GM21786 (cell line): ENCODE measurements around the gene CSTB.
"Not testable (repeated sequence)": the region's sequence is repeated elsewhere in the genome, so short reads cannot be mapped to it uniquely, and the experiment has no call there.

Experiments
- ATAC-seq: cut with Tn5 transposase; IDR thresholded peaks from one replicate; pipeline ENCODE4 v1.9.1; 2021; ENCODE audit not compliant: unreplicated experiment

CSTB gene

DNA sequence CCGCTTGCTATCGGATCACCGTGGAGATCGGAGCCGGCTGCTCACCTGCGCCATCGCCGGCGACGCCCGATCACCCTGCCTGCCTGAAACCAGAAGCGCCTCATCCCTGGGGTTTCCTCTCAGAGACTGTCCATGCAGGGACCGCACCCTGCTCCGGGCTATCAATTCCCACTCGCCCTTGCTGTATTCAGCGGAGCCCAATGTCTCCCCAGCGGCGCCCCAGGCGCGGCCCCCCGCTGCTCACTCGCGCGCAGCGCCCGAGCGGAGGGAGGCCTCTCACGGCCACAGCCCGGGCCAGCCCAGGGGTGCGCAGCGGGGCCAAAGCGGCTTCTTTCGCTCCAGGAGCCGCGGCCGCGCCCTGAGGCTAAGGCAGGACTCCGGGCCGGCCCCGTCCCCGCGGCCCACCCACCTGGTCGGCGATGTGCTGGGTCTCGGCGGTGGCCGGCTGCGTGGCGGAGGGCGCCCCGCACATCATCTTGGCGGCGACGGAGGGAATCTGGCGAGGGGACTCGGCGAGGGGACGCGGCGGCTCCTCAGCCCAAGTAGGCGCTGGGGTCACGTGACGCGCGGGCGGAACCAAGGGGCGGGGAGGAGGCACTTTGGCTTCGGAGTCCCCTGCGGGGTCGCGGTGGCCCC is at the start of gene CSTB:
CSTB (minus strand) TSS at position 514 of the 636 bp plus-strand sequence; CDS start at position 475, 39 bp downstream.
- ATAC-seq, result peak; percentile 61

- ATAC-seq, result no peak
Observed at GRCh38 chr21:43825242-43825935, 49.3 kb upstream of the CSTB start.

DNA sequence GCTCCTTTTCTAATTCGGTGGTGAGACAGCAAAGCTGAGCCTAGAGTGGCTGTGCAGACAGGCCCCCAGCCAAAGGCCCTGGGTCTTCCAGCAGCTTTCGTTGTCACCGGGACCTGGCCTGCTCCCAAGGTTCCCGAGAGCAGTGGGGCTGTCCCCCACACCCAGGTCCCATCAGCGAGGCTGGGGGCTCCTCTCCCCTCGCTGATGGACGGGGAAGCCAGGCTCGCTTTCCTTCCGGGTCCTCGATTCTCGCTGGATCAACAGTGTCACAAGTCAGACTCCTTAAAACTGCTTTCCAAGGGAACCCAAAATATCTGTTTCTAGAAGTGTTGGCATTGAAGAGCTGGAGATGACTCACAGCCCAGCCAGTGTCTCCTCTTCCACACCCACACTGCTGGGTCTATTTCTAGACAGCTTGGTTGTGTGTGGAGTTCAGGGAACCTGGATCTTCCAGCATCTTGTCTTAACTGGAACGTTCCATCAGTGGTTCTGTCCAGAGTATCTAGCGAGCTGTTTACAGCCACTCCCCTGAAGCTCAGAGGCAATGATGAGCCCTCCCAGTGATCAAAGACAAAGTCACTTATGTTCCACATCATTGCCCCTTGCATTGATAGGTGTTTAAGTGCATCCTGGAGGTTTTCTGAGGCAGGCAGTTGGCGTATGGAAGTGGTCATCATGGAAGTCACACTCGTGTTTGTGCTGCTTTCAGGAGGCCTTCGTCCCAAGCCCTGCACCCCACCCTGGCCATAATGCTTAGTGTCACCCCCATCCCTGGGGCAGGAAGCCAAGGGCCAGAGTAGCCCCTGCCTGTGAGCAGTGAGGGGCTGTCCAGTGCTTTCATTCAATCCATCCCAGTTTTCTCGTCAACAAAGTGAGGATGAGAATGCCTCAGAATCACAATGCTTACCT is 48.5 kb upstream of the CSTB start:
- ATAC-seq, result no peak

GRCh38 chr21:43822741-43823140 is 46.6 kb upstream of the CSTB start:
- not testable (repeated sequence) for ATAC-seq

DNA sequence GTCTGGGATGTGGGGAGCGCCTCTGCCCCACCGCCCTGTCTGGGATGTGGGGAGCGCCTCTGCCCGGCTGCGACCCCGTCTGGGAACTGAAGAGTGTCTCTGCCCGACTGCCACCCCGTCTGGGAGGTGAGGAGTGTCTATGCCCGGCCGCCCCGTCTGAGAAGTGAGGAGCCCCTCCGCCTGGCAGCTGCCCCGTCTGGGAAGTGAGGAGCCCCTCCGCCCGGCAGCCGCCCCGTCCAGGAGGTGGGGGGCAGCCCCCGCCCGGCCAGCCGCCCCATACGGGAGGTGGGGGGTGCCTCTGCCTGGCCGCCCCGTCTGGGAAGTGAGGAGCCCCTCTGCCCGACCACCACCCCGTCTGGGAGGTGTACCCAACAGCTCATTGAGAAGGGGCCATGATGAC is 46.1 kb upstream of the CSTB start:
- ATAC-seq, result not testable (repeated sequence)

DNA sequence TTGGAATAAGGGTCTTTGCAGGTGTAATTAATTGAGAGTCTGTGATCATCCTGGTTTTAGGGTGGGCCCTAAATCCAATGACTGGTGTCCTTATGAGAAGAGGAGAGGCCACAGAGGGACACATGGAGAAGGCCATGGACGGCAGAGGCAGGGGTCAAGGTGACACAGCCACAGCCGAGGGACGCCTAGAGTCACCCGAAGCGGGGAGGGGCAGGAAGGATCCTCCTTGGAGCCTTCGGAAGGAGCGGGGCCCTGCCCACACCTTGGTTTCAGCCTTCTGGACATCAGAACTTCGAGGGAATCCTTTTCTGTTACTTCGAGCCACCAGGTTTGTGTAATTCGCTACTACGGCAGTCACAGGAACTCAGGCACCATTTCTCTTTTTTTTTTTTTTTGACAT is 44.4 kb upstream of the CSTB start:
- ATAC-seq, result no peak

DNA sequence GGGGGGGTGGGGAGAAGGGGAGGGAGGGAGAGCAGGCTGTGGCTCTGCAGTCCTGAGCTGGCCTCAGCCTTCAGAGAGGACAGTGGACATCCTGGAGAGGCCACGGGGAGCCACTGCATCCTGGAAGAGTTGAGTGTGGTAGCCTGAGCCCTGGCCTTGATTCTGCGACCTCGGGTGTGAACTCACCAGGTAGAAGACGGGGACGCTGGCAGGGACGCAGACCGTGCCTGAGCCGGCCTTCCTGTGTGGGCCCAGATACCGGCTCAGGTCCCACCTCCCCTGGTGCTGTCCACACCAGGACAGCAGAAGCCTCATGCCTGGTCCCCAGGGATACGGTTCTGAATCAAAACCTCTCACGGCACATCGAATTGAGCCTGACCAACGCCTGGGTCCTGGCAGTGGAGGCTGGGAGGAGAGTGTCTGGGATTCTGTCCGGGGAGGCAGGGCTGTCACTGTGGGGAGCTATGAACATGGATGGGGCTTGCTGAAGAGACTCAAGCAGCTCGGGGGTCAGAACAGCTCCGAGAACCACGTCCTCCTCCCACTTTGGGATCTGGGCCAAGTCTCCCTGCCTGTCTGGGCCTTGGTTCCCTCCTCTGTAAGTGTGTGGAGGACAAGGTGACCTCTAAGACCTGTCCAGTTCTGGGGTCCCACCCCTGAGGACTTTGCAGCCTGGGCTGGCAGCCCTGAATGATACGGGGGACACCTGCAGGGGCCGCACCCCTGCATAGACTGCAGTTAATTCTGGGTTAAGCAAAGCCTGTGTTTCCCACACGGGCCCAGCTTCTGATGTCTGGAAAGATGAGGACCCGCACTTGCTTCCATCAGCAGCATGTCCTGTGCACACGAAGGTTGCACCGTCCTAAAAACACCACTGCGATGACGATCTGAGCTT is 43.6 kb upstream of the CSTB start:
- ATAC-seq, result no peak

- ATAC-seq, result no peak
Observed at GRCh38 chr21:43818685-43819084, 42.6 kb upstream of the CSTB start.

DNA sequence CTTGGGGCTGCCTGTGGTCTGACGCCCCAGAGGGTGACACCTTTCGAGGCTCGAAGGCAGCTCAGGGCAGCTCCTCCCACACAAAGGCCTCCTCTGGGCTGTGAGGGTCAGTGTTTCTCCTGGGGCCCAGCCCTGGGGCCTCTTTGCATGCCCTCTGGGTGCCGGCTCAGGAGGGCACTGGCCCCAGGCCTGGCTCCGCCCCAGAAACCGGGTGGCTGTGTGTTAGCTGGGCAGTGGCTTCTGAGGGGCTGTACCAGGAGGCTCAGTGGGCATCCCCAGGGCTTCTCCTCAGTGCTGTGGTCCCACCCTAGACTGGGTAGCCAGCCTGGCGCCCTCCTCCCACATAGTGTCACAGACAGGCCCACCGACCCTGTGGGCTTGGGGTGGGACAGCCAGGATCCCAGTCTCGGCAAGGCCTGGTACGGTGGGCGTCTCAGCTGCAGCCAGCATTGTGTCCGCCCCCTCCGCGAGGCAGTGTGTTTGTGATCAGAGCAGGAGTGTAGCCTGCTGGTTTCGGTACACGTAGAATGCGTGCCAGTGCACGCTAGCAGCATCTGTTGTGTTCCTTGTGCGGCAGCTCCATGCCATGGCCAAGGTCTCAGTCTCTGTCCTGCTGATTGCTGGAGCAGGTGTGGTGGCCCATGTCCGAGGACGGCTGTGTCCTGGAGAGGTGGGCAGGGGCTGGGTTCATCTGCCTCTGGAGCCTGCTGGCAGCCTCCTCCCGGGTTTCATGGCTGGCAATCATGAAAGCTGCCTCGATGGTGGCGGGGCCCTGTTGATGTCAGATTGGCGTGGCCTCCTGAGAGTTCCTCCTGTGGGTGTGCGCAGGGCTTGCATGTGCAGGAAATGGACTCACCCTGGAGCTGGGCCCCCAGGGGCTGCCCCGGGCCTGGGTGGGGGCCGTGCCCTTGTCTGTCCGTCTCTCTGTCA is 41.3 kb upstream of the CSTB start:
- ATAC-seq, result no peak

- ATAC-seq, result no peak
Observed at GRCh38 chr21:43816611-43817071, 40.5 kb upstream of the CSTB start.

GRCh38 chr21:43815991-43816390 is 39.9 kb upstream of the CSTB start:
- no peak for ATAC-seq

DNA sequence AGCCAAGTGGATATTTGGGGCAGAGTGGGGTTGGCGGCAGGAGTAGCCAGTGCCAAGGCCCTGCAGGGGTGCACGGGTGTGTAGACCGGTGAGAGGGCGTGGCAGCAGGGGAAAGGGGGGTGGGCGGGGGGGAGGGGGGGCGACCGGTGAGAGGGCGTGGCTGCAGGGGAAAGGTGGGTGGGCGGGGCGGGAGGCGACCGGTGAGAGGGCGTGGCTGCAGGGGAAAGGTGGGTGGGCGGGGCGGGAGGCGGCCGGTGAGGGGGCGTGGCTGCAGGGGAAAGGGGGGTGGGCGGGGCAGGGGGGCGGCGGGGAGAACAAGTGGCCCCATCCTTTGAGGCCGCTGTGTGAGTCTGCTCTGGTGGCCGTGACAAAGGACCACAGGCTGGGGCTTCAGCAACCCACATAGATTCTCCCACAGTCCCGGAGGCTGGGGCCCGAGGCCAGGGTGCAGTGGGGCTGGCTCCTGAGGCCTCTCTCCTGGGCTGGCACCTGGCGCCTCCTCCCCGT is 39.1 kb upstream of the CSTB start:
- no peak for ATAC-seq

GRCh38 chr21:43814215-43815106 is 38.4 kb upstream of the CSTB start:
- no peak for ATAC-seq

DNA sequence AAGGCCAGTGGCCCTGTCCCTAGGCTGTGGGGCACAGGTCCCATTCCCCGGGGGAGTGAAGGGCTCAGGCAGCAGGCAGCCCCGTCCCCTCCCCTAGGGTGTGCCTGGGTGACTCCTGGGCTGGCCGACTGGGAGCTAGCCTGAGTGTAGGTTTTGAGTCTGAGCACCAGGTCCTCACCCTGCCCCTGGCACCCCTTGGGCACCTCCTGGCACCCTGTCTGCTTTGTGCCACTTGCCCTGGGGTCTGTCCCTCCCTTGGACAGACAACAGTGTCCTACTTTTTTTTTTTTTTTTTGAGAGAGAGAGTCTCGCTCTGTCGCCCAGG is 37.5 kb upstream of the CSTB start:
- no peak for ATAC-seq

- no peak for ATAC-seq
Observed at GRCh38 chr21:43812957-43813655, 37.0 kb upstream of the CSTB start.

GRCh38 chr21:43812139-43812821 is 36.2 kb upstream of the CSTB start:
- ATAC-seq, result no peak
